Adrenal gland (tissue), 5 donors: Measurements from ENCODE around the gene CACNA1C.

Experiments
- POLR2A ChIP-seq, 2 donors: fragments of 450-650 bp; IDR thresholded peaks; one replicate each; pipeline ENCODE4 v1.6.1; 2017; ENCODE audit warnings: antibody characterized with exemption in 2 of 2, mild to moderate bottlenecking in 2 of 2, moderate library complexity in 1 of 2
- TF ChIP-seq, protein P1 (sequence below), 6 experiments: fragments of 450-650 bp in 4 of 6; fragments of 200-600 bp in 2 of 6; sonication (generic) in 1 of 6; IDR thresholded peaks; 1 replicate in 5 of 6; 2 replicates in 1 of 6; pipeline versions ENCODE4 v1.5.1 to v1.8.0; 2016 to 2021; ENCODE audit warnings: antibody characterized with exemption in 6 of 6, mild to moderate bottlenecking in 2 of 6, moderate library complexity in 1 of 6
- donor health status: DM: no; HTN: no; CAD: no.

DNA sequence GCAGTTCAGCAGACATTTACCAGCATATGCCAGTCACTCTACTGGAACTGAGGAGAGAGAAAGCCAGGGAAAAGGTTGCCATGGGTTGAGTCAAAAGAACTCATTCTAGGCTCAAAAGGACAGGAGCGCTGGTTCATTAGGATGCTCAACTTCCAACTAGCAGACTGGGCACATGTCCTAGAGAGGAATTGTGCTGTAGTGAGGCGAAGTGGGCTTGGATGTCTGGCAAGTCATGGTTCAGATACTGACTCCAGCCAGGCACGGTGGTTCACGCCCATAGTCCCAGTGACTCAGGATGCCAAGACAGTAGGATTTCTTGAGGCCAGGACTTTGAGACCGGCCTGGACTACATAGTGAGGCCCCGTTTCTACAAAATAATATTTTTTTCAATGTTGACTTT lies 281.5 kb downstream of the CACNA1C start:
- TF ChIP-seq, protein P1, sequence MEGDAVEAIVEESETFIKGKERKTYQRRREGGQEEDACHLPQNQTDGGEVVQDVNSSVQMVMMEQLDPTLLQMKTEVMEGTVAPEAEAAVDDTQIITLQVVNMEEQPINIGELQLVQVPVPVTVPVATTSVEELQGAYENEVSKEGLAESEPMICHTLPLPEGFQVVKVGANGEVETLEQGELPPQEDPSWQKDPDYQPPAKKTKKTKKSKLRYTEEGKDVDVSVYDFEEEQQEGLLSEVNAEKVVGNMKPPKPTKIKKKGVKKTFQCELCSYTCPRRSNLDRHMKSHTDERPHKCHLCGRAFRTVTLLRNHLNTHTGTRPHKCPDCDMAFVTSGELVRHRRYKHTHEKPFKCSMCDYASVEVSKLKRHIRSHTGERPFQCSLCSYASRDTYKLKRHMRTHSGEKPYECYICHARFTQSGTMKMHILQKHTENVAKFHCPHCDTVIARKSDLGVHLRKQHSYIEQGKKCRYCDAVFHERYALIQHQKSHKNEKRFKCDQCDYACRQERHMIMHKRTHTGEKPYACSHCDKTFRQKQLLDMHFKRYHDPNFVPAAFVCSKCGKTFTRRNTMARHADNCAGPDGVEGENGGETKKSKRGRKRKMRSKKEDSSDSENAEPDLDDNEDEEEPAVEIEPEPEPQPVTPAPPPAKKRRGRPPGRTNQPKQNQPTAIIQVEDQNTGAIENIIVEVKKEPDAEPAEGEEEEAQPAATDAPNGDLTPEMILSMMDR (IDR thresholded peaks at IDR 0.05): no peak
- no peak for TF ChIP-seq POLR2A (IDR thresholded peaks at IDR 0.05)
